Glomerular endothelial cell (primary cell): Measurements from ENCODE around the gene AUTS2. TPM values are rescaled to one million over a fixed set of nuclear protein-coding genes. Genes with fewer than 3 reads are reported as not detected.

Experiments used
- DNase-seq: peaks from one replicate; pipeline ENCODE4 v3.0.0-alpha.2; 2011; ENCODE audit warnings: low read depth, low spot score; ENCODE audit errors: extremely low read depth
- total RNA-seq: library from RNA; depleted of rRNA; stranded (reverse); fragments of >200 nt; gene quantifications from 2 replicates; pipeline ENCODE4 v1.2.3, GENCODE V29; 2015

The AUTS2 gene
- total RNA-seq, 1 donor from 2014 or later: 24.8 TPM

DNA sequence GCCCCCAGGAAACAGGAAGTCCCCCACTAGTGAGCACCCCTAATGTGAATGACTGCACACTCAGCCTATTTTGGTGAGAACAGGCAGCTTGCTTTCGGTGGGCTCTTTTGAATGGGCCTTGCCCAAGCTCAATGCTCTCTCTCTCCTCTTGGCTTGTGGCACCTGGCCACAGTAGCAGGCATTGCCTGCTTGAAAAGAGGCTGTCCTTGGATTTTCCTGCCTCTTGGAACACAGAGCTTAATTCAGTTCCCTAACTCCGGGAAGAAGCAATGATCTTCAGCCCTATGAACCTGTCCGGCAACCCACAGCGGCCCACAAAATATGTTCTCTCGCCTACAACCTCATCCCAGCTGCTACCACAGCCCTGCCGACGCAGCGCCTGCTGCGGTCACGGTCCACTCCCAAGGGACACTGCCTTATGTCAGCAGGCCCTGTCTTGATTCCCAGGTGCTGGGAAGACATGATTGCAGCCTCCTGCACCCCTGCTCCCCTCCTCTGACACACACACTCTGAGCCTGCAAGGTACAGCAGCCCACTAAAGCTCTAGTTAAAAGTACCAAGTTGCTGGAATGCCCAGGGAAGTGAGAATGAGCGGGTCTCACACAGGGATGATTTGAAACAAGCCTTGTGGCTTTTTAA lies 818.2 kb downstream of the AUTS2 start:
- DNase-seq: no peak

DNA sequence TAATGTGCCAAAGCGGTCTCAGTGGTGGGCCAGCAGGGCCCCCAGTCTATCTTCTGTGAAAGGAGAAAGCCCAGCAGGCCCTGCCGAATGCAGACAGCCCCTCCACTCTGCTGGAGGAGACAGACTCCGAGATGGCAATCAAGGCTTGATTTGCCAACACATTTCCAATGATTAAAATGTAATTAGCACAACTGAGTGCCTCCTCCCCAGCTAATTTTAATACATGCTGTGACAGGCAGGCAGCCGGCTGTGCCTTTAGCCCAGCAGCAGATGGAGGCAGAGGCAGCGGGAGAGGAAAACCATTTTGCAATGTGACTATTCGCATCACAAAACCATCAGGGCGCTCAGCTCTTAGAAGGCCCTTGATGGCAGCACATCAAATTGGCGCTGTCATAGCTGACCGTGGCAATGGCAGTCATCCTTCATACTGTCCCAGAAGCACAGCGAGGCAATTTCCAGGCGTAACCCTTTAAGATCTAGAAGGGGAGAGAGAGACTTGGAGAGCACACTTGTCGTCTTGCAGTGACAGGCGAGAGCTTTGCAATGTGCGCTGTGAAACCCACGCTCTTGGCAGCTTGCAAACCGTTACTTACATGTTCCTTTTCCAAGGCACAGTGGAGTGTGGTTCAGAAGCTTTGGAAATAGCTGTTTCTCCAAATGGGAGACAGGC lies 818.8 kb downstream of the AUTS2 start:
- no peak for DNase-seq

DNA sequence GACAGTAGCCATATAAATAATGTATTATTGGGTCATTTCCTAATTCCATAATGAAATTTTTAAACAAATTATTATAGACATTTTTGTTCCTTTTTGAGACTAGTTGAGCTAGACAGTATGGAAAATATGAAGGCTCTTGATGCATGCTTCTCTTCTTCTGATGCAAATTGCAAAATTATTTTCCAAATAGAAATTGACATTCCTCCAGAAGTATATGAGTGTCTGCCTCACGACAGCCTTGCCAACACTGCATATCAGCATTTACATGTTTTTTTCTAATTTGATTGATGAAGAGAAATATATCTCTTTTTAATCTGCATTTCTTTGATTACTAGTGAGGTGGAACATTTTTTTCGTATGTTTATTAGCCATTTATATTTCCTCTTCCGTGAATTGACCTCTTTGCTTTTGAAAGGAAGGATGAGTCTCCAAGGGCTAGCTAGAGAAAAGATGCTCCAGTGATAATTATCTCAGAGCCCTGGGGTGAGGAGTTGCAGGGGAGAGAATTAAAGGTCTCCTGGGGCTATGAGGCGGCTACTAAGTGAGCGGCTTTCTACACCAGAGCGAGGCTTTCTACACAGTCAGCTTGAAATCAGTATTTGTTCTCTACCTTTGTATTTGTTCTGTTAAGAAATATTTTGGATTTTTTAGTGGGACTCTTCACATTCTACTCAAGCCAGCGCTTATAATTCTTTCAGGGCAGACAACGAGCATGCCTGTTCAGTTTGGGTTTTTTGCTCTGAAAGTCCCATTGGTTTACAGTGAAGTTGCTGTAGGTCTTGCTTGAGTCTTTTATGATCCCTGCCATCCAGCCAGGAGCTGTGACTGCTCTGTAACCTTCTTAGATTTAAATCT lies 821.5 kb downstream of the AUTS2 start:
- no peak for DNase-seq

DNA sequence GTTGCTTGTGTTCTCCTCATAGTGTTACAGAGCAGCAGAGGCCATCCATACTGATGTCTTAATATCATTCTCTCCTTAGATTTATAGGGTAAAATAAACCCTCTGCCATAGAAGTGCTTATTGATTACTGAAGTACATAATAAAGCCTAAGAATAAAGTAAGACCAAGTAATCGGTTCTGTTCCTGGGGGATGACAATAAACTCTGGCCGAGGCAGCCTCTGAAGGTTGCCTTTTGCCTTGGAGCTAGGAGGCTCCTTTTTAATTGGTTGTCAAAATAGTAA lies 822.0 kb downstream of the AUTS2 start:
- DNase-seq: no peak

DNA sequence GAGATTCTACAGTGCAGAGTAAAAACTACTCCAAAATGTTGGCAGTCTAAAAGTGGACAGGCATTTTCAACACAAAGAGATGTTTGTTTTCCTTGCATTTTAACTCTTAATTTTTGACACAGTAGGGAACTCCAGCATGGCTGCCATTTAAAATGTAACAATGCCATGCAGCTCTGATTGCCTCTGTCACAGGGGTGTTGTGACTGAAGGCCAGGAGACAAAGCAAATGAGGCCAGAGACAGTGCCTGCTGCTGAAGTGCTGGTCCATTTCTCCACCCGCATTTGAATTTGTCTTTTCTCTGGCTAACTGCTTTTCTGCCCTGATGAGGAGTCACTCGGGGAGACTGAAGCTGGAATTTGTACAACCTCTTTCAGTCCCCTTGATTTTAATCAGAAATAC lies 823.0 kb downstream of the AUTS2 start:
- no peak for DNase-seq

DNA sequence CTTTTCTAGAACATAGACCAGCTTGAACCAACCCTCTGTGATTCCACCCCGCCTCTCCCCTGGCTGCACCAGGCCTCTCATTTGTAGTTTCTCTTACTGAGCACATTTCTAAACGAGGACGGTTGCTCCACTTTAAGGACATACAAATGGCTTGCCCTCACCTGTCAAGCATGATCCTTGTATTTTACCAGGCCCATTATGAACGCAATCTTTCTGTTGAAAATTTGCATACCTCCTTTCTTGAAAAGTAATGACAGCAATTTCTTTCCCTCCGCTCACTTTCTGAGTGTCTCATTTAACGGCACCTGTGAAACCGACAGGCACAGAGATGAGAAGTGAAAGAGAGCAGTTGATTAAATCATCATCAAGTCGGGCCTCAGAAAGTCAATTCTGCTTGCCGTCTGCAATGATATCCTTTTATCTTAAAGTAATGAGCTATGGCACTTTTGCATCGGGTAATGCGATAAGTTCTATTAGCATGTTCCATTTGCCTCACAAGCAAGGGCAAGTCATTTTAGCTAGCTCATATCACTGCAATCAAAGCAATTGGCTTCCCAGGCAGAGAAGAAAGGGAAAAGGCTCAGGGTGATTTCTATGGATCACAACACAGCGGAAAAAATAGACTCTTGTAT lies 828.1 kb downstream of the AUTS2 start:
- DNase-seq: no peak

DNA sequence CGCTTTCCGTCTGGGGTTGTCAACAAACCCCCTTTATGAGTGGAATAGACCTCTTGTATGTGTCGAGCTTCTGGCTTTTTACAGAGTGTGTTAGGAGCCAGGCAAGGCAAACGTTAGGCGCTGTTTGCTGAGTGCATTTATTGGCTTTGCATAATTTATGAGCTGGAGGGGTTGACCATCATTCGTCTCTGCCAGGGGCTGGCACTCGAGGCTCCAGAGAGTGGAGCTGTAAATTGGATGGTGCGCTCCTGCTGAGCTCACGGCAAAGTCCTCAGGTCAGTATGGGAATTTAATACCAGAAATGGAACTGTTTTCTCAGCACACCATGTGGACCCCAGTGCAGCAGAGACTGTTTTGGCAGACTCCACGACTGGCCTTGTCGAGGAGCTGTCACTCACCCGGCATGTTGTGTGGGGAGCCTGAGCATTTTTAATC lies 834.3 kb downstream of the AUTS2 start:
- no peak for DNase-seq

DNA sequence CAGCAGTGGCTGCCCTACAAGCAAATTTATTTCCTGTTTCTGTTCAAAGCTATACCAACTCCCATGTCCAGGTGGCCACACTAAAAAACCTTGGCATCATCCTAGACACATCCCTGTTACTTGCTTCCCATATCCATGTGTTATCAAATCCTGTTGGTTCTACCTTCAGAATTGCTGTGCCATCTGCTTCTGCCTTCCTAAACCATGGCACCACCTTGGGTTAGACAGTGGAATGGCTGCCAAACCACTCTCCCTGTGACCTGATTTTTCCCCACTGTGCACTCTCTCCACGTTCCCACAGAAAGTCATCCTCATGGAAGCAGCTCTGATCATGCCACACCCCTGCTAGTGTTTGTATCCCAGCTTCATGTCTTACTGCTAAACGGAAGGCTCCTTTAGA lies 836.1 kb downstream of the AUTS2 start:
- no peak for DNase-seq

DNA sequence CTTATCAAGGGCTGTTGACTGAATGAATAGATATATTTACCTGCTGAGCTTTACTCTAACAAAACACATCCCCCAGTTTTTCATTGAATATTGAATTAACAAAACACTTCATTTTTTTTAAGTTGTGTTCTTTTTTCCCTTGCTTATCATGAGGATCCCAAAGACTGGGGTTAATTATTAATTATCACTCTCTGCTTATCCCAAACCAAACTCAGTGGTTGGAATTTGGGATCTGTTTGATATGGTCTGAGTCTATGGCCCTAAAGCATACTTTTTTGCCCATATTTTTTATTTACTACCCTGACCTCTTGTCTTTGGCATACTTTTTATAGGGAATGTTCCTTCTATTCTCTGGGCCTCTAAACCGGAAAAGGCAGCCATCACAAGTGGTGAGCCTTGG lies 836.5 kb downstream of the AUTS2 start:
- no peak for DNase-seq

DNA sequence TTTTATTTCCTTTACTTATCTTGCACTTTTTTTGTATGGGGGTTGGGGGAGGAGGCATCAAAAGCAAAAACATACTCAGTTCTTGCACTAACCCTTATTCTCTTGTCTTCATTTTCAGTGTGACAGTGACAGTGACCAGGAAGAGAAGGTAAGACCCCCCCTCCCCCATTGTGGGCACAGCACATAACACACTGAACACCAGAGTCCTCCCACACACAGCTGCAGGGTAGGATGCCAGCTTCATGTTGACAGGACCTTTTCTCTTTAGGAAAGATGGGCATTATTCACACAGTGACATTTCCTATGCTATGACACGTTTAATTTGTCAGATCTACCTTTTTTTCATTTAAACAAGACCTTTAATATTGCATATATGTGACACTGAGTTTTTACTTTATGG lies 837.4 kb downstream of the AUTS2 start:
- no peak for DNase-seq

DNA sequence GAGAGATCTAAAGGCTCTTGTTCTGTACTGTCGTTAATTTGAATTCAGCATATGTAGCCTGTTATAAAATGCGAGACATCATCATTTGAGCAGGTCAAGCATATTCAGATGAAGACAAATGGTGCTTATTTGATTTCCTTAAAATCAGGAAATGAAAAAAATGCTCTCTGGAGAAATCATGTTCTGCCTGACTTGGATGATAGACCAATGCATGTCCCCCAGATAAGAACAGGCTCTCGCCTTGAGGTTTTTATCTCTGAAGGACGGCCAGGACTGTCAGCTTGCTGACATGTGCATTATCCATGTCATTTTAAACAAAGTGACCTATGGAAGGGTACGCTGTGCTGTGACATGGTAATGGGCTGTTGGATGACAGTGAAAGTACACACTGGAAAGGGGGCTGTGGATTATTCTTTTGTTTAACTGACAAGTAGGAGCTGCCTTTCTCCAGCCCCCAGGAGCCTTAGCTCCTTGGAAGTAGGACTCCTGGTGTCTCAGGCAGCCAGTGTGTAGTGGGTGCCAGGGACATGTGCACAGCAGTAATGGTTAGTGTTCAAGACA lies 838.6 kb downstream of the AUTS2 start:
- DNase-seq: no peak

DNA sequence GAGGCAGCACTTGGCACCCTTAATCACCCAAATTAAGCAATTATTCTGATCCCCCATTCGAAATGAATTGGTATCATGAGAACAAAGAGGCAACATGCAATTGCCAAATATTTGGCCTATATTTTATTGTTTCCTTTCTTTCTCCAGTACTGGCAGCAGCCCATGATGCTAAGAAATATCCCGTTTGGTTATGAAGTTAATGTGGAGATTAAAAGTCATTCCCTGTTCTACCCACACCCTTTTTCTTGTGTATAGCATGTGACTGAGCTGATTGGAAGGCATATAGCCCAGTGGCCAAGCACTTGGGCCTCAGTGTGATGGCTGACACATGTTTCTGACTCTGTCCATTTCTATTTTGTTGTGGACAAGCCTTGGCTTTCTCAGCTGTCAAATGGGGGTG lies 841.4 kb downstream of the AUTS2 start:
- DNase-seq: no peak

DNA sequence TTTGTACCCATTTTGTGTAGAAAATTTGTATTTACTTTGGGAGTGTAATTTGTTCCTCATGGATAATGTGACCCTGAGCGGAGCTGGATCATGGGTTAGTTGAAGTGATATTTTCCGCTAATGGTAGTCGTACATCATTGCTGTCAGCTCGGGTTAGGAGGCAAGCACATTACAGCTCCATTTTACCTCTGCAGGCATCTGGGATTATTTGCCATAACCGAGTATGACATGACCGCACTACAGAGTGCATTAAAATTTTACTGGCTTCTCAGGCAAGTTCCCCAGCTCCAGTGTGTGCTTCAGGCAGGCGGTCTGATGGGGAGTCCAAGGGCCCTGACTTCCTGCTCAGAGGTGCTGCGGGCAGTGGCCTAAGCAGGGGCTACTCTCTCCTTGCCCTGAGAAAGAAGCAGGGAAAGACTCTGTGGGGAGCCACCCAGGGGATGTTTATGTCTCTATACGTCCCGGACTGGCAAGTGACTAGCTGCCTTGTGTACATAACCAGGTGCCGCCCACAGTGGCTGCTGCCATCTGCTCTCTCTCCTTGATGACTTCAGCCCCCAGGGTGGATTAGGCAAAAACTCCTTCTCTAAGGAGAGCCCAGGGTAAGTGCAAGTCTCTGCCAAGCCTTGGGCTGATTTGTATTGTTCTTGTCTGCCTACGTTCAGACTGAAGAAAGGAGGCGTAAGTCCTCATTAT lies 848.3 kb downstream of the AUTS2 start:
- DNase-seq: no peak

DNA sequence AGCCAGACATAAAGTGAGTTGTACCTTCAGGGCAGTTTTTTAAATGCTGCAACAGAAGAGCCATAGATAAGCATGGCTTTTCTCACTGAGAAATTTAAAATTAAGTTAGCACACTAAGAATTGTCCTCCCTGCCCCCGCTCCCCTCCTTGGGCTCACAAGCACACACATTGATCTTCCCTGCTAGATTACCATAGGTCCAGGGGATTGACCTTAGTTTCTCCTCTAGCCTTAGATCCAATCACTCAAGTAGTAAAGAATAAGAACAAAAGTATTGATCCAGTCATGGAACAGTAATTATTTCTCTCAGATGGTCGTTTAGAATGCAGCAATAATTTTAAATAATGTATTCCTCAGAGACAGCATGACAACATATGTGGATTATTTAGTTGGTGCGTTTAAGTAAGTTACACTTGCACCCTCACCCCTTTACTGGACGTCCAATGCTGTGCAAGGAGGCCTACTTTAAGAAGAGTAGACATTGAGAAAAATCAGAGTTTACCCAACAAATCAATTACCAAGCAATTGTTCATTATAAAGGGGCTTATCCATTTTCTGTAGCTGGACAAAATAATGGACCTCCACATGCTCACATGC lies 850.1 kb downstream of the AUTS2 start:
- DNase-seq: no peak

DNA sequence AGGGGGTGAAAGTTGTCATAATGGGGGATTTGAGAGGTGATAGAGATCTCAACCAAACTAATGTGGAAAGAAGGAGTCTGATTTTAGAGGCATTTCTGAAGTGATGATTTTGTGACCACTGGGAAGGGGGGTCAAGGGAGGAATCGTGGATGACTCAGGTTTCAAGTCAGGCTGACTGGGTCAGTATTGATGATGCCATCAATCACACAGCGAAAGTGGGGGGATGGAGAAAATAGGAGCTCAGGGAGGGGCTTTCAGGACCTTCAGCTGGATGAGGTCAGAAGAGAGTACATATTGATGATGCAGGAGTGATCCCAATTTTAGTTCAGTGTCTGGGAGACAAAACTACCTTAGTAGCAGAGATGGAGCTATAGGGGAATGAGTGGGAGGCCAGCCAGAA lies 852.5 kb downstream of the AUTS2 start:
- no peak for DNase-seq

DNA sequence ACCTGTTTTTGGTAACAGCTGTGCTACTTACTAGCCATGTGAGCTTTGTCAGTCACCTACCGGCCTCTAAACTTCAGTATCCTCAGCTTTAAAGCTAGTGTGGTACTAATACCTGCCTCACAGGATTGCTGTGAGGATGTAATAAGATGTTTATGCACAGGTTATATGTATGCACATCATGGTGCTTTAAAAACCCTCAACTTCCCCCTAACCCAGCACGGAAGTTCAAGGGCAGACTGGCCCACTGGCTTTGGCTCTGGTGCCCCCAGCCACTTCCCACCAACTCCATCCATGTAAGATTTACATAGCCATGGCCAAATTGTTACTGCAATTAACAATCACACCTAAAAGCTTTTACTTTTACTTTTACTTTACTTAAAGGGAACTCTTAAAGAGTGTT lies 857.6 kb downstream of the AUTS2 start:
- no peak for DNase-seq

DNA sequence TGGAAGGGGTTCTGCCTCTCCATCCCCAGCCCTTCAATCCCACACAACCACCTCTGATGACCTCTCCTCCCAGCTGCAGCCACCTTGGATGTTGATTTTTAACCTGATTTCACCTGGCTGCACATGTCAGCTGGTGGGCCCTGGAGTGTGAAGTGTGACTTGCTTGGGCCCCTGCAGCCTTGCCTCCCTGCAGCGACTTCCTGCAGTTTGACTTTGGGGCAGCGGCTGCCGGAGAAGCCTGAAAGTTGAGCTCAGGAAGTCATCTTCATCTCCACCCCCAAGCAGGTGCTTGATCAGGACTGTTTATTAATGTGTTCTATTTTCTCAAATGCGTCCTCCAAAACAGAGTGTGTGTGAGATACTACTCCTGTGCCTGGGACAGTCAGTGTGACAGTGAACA lies 858.4 kb downstream of the AUTS2 start:
- no peak for DNase-seq

DNA sequence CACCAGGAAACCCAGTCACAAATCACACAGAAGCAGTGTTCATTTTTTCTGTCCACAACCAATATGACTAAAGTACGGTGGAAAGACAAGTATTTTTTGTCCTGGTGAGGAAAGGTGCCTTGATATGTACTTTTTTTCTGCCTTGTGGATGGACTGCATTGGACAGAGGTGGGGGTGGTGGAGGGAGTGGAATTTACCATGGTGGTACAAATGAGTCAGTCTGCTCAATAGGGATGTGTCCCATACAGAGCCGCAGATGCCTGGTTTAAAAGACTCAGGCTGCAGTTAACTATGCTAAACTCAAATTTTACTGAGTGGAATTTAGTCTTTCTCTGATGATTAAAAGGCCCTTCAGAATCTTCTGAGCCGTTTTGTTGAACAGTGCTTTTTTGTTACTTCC lies 859.2 kb downstream of the AUTS2 start:
- DNase-seq: no peak

DNA sequence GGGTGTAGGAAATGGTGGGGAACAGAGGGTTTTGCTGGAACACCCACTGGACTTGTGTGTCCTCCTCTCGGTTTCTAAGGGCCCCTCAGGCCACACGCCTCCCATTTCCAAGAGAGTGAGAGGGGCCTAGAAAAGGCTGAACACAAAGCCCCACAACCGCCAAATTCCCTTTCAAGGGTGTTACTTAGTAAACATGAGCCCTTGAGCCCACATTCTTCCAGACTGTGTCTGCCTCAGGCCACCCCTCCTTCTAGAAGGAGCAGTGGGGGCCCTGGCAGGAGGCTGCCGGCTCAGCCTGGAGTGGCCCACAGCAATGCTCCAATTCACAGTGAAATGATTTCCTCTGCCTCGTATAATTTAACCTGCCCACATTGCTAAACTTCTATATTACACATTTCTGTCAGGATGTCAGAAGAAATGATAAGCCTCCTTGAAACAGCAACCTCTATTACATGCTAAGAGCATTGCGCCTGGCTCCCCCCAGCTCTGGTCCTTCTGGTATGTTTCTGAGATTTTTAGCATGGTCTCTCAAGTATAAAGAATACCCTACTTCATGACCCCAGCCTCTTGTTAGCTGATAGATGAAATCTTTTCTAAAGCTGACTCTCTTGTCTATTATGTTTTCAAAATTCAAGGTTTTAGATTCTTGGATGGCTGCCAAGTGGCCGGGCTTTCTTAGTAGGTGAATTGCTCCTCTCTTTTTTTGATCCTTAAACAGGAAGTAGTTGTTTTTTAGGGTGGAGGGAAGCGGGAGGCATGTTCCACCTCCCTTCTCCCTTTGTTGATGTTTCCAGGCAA lies 859.8 kb downstream of the AUTS2 start:
- no peak for DNase-seq

DNA sequence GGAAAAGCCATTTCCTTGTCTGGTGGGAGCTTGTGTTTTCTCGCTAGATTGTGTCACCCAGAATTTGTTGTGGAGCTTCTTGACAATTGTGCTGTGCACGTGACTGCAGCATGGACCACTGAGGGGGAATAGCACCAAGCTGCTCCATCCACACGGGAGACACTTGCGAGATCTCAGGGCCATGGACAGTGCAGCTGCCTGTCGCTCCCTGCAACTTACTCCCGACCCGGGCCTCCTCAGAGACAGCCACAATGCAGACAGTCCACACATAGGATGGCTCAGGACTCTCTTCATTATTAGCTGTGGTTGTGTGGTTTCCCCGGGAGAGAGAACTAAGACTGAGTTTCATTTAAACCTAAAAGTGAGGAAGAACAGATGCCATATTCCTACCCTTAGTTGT lies 860.5 kb downstream of the AUTS2 start:
- DNase-seq: no peak
